Gastrocnemius medialis (tissue), 4 donors: ENCODE measurements around the gene CEP20.

Experiments used
- CTCF ChIP-seq, 5 experiments: fragments of 450-650 bp in 3 of 5; fragments of 200-600 bp in 2 of 5; sonication (generic) in 2 of 5; IDR thresholded peaks in 4 of 5; conservative IDR thresholded peaks in 1 of 5; 1 replicate in 4 of 5; 2 replicates in 1 of 5; pipeline ENCODE4 v1.5.1; 2016 to 2019; ENCODE audit warnings: antibody characterized with exemption in 5 of 5, mild to moderate bottlenecking in 3 of 5, moderate library complexity in 3 of 5
- POLR2A ChIP-seq, 2 donors: fragments of 450-650 bp; IDR thresholded peaks; one replicate each; pipeline ENCODE4 v1.6.1; 2017; ENCODE audit warnings: antibody characterized with exemption in 2 of 2, mild to moderate bottlenecking in 2 of 2, moderate library complexity in 2 of 2

GRCh38 chr16:15887283-15887682, 1.1 kb downstream of the CEP20 start:
- no peak for TF ChIP-seq POLR2A (IDR thresholded peaks at IDR 0.05)
- TF ChIP-seq CTCF (IDR thresholded peaks at IDR 0.05 in 4 of 5, conservative IDR thresholded peaks at IDR 0.05 in 1 of 5): no peak
